ENCODE results near the gene PLEKHA1. TPM values are rescaled to one million over a fixed set of nuclear protein-coding genes. Genes with fewer than 3 reads are reported as not detected.

The PLEKHA1 gene
- polyA plus RNA-seq, 4 donors: 93.3 to 105 (median 102) TPM

DNA sequence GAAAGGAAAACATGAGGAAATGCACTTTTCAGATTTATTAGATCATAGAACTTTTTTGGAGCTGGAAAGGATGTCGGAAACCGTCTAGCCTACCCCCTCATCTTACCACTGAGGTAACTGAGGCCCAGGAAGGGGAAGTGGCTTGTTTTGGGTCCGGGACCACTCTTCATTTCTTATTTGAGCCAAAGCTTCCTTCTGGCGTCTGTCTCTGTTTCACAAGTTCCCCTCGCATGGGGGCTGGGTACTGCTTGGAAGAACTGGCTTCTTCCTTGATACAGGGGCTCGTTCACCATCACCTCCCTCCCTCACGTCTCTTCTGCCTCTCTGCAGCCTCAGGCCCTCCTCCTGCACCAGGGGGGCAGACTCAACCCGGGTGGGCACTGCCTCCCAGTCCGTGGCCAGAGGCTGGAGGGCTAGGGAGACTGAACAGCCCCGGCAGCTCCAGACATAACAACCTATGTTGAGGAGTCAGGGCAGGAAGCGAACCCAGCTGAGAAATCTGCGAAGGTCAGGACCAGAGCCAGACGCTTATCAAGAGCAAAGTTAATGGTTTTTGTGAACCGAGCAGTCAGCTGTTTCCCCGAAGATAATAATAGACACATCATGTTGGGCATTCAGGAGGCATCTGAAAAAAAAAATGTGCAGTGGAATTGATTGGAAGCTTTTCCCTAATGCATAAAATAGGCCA, 99.8 kb downstream of the PLEKHA1 start:
- no peak for DNase-seq (ENCODE audit: low read depth in 4 of 4, low spot score in 3 of 4)

DNA sequence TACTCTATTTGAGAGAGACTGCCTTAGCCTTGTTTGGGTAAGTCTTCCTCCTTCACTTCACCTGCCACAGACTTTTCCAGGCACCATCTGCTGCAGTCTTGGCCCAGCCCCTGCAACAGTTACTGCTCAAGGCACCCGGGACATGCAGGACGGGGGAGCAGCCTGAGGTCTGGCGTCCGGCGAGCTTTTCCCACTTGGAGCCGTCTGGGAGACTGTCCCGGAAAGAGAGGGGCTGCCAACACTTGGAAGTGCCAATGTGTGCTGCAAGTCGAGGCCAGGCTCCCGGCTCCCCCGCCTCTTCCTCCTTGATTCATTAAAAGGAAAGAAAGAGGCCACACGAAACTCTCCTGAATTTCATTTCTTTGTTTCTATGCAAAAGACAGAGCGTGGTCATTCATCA, 100.6 kb downstream of the PLEKHA1 start:
- DNase-seq (ENCODE audit: low read depth in 4 of 4, low spot score in 3 of 4): no peak

DNA sequence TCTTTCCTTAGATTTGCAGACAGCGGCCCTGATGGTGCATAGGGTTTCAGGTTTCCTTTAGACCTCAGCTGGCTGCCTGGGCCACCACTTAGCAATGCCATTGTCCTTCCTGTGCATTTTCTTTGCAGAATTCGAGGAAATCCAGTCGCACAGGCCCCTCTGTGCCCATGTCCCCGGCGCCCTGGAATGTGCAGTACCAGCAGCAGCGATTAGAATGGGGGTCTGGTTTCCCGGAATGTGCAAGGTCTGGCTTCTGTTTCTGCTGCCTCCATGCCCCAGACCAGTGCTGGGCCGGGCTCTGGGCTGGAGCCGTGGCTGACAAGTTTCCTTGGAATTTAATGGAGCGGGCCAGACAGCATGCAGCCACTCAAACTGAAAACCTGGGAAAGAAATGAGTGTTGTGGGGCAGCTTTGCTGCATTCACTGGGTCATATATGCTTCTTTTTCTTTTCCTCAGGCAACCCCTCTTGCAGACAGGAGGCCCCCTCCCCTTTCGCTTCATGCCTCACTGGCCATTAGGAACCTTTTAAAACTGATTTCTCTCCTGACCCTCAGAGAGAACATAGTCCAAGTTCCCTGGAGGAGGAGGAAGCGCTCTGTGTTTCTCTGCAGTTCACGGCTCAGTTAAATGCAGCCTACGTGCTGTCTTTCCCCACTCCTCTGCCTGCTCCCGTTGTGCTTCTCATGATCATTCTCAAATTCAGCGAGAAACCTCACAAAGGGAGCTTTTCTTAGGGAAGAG, 101.3 kb downstream of the PLEKHA1 start:
- DNase-seq (ENCODE audit: low read depth in 4 of 4, low spot score in 3 of 4): no peak

DNA sequence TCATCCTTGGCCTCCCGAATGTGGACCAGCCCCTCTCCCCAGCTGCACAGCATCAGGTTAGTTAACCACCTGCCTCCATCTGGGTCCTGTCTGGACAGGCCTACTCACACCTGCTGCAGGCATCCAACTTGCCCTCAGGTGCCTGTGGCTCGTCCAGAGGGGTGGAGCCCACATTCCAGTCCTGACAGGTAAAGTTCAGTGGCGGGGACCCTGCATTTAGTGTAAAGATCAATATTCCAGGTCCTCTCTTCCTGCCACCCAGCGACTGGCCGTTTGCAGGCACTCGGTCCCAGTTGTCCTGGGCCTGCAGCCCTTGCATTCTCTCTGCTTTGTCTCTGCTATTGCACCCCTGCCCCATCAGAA, 101.8 kb downstream of the PLEKHA1 start:
- DNase-seq (ENCODE audit: low read depth in 4 of 4, low spot score in 3 of 4): no peak

DNA sequence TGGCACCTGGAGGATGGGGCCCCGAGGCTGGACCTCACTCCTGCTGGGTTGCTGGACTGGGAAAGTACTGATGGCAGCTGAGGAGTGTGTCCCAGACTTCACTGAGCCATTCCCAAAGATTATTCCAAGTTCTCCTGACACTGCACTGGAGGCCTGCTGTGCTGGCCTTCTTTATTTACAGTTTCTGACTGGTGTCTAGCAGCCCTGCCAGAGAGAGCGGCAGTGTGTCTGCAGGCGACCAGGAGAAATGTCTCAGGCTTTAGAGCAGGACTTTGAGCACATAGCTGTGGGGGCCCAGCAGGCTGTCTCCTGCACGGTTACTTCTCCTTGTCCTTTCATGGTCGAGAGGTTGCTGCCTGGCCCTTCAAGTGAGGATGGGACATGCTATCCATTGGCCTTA, 102.9 kb downstream of the PLEKHA1 start:
- DNase-seq (ENCODE audit: low read depth in 4 of 4, low spot score in 3 of 4): no peak

DNA sequence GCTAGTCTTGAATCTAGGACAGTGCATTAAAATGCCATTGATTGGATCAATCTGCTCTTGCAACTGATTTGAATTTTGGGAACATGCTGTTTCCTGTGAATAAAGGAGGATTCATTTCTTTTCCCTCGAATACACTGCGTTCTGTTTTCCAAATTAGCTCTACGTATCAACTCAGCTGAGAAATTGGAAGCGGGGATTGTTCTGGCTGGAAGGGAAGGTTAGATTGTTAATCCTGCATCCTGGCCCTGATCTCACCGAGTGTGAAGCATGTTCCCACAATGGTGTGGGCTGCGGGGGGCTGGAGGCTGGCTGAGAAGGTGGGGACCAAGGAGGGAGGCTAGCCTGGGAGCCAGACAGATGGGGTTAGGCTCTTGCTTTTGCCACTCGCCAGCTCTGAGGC, 104.5 kb downstream of the PLEKHA1 start:
- DNase-seq (ENCODE audit: low read depth in 4 of 4, low spot score in 3 of 4): no peak

DNA sequence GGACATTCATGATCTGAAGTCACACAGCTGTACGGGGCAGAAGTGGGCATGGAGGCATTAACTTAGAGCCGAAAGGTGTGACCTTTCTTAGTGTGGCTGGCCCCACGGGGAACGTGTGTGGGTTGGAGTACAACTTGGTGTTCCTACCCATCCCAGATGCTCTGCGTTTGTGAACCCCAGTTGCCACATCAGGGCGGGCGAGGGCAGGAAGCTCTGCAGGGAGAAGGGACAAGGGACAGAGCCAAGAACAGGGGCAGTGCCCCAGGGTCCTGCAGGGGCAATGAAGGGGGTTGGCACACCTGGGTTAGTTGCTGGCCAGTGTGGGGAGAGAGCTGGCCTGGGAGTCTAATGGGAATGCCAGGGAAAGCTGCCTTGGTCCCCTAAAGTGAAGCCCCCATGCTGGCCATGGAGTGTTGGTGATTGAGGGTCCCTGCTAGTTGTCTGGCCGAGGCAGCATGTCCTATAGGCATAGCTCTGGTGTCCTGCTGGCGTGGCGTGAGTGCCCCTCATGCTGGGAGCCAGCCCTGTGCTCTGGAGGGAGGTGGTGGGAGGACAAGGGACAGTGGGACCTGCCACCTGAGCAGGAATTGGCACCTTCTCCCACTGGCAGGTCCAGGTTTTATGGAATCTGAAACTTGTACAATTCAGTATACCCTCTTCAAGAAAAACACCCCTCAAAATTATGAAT, 105.8 kb downstream of the PLEKHA1 start:
- no peak for DNase-seq (ENCODE audit: low read depth in 4 of 4, low spot score in 3 of 4)

DNA sequence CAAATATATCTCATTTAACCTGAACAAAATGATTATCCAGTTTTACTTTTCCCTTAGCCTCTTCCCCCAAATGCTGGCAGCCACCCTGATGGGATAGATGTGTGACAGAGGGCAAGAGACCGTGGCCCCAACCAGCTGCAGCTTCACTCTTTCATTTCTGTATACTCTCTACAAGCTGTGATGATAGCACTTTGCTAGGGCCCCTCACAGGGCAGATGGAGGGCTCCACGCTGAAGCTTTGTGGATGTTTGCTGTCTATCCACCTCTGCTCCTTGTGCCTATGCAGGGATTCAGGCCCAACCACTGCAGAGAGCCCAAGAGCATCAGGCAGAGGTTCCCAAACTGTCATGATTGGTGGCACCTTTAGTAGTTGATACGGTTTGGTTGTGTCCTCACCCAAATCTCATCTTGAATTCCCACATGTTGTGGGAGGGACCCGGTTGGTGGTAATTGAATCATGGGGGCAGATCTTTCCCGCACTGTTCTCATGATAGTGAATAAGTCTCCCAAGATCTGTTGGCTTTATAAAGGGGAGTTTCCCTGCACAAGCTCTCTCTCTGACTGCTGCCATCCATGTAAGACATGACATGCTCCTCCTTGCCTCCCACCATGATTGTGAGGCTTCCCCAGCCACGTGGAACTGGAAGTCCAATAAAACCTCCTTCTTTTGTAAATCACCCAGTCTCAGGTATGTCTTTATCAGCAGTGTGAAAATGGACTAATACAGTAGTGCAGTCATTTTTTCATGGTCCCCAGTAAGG, 107.0 kb downstream of the PLEKHA1 start:
- no peak for DNase-seq (ENCODE audit: low read depth in 4 of 4, low spot score in 3 of 4)

Other genes with a start within 250 kb of the PLEKHA1 start
- gene BTBD16, start 103.4 kb upstream of the PLEKHA1 start, polyA plus RNA-seq (ENCODE audit: insufficient read length in 4 of 4): 1 to 10 TPM in 2 of 4 donors, under 1 TPM in 2; 0.66 to 1.8 (median 1.1) TPM
- under 1 TPM in 3 of 4 donors, not detected in 1; 0.21 to 0.67 (median 0.28) TPM for gene ARMS2, start 79.9 kb downstream of the PLEKHA1 start, polyA plus RNA-seq (ENCODE audit: insufficient read length in 4 of 4)
- 100 to 1,000 TPM; 183 to 212 (median 207) TPM for gene HTRA1, start 86.8 kb downstream of the PLEKHA1 start, polyA plus RNA-seq (ENCODE audit: insufficient read length in 4 of 4)
- gene DMBT1, start 186.0 kb downstream of the PLEKHA1 start, polyA plus RNA-seq (ENCODE audit: insufficient read length in 4 of 4): under 1 TPM in 3 of 4 donors, not detected in 1; 0.03 to 0.05 (median 0.04) TPM

Data from right renal pelvis (tissue), 4 donors.